ENCODE results near the gene SKIL.

The SKIL gene

GRCh38 chr3:170350515-170351413 is 6.8 kb upstream of the SKIL start:
- DNase-seq = no peak

GRCh38 chr3:170352936-170353335 is 4.6 kb upstream of the SKIL start:
- peak; percentile 3 for DNase-seq

GRCh38 chr3:170353485-170353884 is 4.0 kb upstream of the SKIL start:
- no peak for DNase-seq

GRCh38 chr3:170354760-170355159 is 2.8 kb upstream of the SKIL start:
- DNase-seq = no peak

GRCh38 chr3:170355738-170356595 is 1.5 kb upstream of the SKIL start:
- DNase-seq = peak; percentile 32

GRCh38 chr3:170356596-170357175 is 829 bp upstream of the SKIL start:
- DNase-seq = peak; percentile 58

- DNase-seq = peak; percentile 75
These were observed 811 bp downstream of the SKIL start for GRCh38 chr3:170358042-170359010.

- DNase-seq = no peak
These were observed 1.7 kb downstream of the SKIL start for GRCh38 chr3:170359178-170359704.

GRCh38 chr3:170360466-170360865 is 3.0 kb downstream of the SKIL start:
- no peak for DNase-seq

GRCh38 chr3:170360916-170361315 is 3.4 kb downstream of the SKIL start:
- no peak for DNase-seq

- no peak for DNase-seq
These were observed 4.2 kb downstream of the SKIL start for GRCh38 chr3:170361711-170362110.

GRCh38 chr3:170363471-170363994 is 6.0 kb downstream of the SKIL start:
- DNase-seq = no peak

GRCh38 chr3:170364965-170365364 is 7.5 kb downstream of the SKIL start:
- DNase-seq = no peak

GRCh38 chr3:170367797-170368196 is 10.3 kb downstream of the SKIL start:
- DNase-seq = no peak

- DNase-seq = no peak
These were observed 11.4 kb downstream of the SKIL start for GRCh38 chr3:170368921-170369320.

- DNase-seq = no peak
These were observed 14.8 kb downstream of the SKIL start for GRCh38 chr3:170372190-170372879.

- no peak for DNase-seq
These were observed 26.1 kb downstream of the SKIL start for GRCh38 chr3:170383567-170383966.

GRCh38 chr3:170386468-170386867 is 29.0 kb downstream of the SKIL start:
- DNase-seq = no peak

GRCh38 chr3:170387950-170388349 is 30.4 kb downstream of the SKIL start:
- no peak for DNase-seq

GRCh38 chr3:170391108-170391507 is 33.6 kb downstream of the SKIL start:
- no peak for DNase-seq

- DNase-seq = no peak
These were observed 40.2 kb downstream of the SKIL start for GRCh38 chr3:170397685-170398084.
